K562 (cell line): ENCODE results near the gene C5AR2. TPM values are rescaled to one million over a fixed set of nuclear protein-coding genes. Genes with fewer than 3 reads are reported as not detected.

ENCODE experiments used
- ATAC-seq: fragments of 200-7000 bp; cut with Tn5 transposase; 3 replicates; pipeline ENCODE4 v1.9.1; 2020; ENCODE audit warnings: moderate library complexity
- BruUV-seq: library from RNA; stranded (reverse); fragments of 400-500 nt; replicated peaks from 2 replicates; lab custom pipeline; 2021; lab: Mats Ljungman, UMichigan
- CTCF ChIA-PET: fragments of 300-600 bp; formaldehyde crosslinking; extraction: SDS; loops from one replicate; lab custom pipeline; 2021; ENCODE audit warnings: low intra/inter-chr PET ratio; lab: Yijun Ruan, JAX
- POLR2A ChIA-PET: fragments of 300-600, 350-650 bp; sonication (Branson Sonifier 250); formaldehyde crosslinking; extraction: SDS; loops from one replicate; lab custom pipeline; 2021; ENCODE audit warnings: antibody characterized with exemption, inconsistent platforms; lab: Yijun Ruan, JAX
- DNase-seq, 4 experiments: peaks; one replicate each; pipeline versions ENCODE4 v3.0.0 to v3.0.0-alpha.2; 2011 to 2018; ENCODE audit warnings: low spot score in 3 of 4, mixed read lengths in 3 of 4; ENCODE audit errors: extremely low read depth in 1 of 4
- FAIRE-seq: peaks from 2 replicates; lab custom pipeline; 2011; peaks lifted over from hg19 to GRCh38; lab: Jason Lieb, UNC
- H2AFZ ChIP-seq: 2 replicates; pipeline ENCODE4 v1.6.0; 2011; ENCODE audit warnings: low read depth, low read length, control low read depth, inconsistent platforms
- H3K27ac ChIP-seq: fragments of 200-600 bp; 3 replicates; pipeline ENCODE4 v1.8.0; 2011; ENCODE audit warnings: low read depth, mild to moderate bottlenecking, control low read depth, inconsistent platforms, low read length, moderate library complexity, mixed read lengths; ENCODE audit errors: extremely low read depth
- H3K27me3 ChIP-seq, 2 experiments: fragments of 300-600 bp in 1 of 2; 2 replicates in 1 of 2; 3 replicates in 1 of 2; pipeline versions ENCODE4 v1.6.0 to v1.8.0; 2011; ENCODE audit warnings: inconsistent platforms in 2 of 2, low read length in 2 of 2, mild to moderate bottlenecking in 1 of 2, mixed read lengths in 1 of 2, moderate library complexity in 1 of 2; ENCODE audit not compliant: control insufficient read depth in 2 of 2, insufficient read depth in 2 of 2
- H3K36me3 ChIP-seq: fragments of 300-600 bp; 3 replicates; pipeline ENCODE4 v1.8.0; 2011; ENCODE audit warnings: mild to moderate bottlenecking, low read length, inconsistent platforms; ENCODE audit not compliant: control insufficient read depth, insufficient read depth
- H3K4me1 ChIP-seq, 2 experiments: fragments of 200-600 bp in 1 of 2; replicated peaks in 1 of 2; 2 replicates in 1 of 2; 3 replicates in 1 of 2; pipeline versions ENCODE4 v1.5.1 to v1.8.0; 2011; ENCODE audit warnings: inconsistent platforms in 2 of 2, low read length in 2 of 2, mild to moderate bottlenecking in 1 of 2, mixed read lengths in 1 of 2, moderate library complexity in 1 of 2; ENCODE audit not compliant: control insufficient read depth in 2 of 2, insufficient read depth in 2 of 2
- H3K4me2 ChIP-seq: 2 replicates; pipeline ENCODE4 v1.6.1; 2011; ENCODE audit warnings: low read length, control low read depth, inconsistent platforms, mixed read lengths; ENCODE audit not compliant: insufficient read depth
- H3K4me3 ChIP-seq: fragments of 200-600 bp; sonication (generic), shearing (Covaris generic); 2 replicates; pipeline ENCODE4 v1.5.1; 2016; ENCODE audit warnings: control low read depth, inconsistent platforms
- H3K79me2 ChIP-seq: fragments of 200-600 bp; 3 replicates; pipeline ENCODE4 v1.8.0; 2011; ENCODE audit warnings: low read length, inconsistent platforms; ENCODE audit not compliant: control insufficient read depth, insufficient read depth
- H3K9ac ChIP-seq, 2 experiments: 2 replicates each; pipeline versions ENCODE4 v1.6.0 to v1.6.1; 2011; ENCODE audit warnings: low read depth in 2 of 2, low read length in 2 of 2, control low read depth in 1 of 2, inconsistent platforms in 1 of 2, mild to moderate bottlenecking in 1 of 2, mixed read lengths in 1 of 2; ENCODE audit not compliant: insufficient read depth in 1 of 2
- H3K9me1 ChIP-seq: one replicate; pipeline ENCODE4 v1.6.0; 2011; ENCODE audit warnings: inconsistent platforms, mild to moderate bottlenecking, low read length, moderate library complexity; ENCODE audit not compliant: control insufficient read depth, insufficient read depth
- H3K9me3 ChIP-seq: replicated peaks from 2 replicates; pipeline ENCODE4 v1.5.1; 2011; ENCODE audit warnings: low read depth, low read length, inconsistent platforms; ENCODE audit not compliant: control insufficient read depth, insufficient read depth
- H4K20me1 ChIP-seq: replicated peaks from 2 replicates; pipeline ENCODE4 v1.6.1; 2011; ENCODE audit warnings: low read length, inconsistent platforms, mixed read lengths; ENCODE audit not compliant: control insufficient read depth, insufficient read depth
- AFF1 ChIP-seq, 2 experiments: fragments of 450-650 bp; IDR thresholded peaks; 2 replicates each; pipeline ENCODE4 v1.6.1; 2018; ENCODE audit warnings: mild to moderate bottlenecking in 2 of 2, low read depth in 1 of 2; ENCODE audit not compliant: partially characterized antibody in 2 of 2
- ATF3 ChIP-seq, 2 experiments: fragments of 450-650 bp in 1 of 2; sonication (generic) in 1 of 2; formaldehyde crosslinking in 1 of 2; IDR thresholded peaks in 1 of 2; conservative IDR thresholded peaks in 1 of 2; 2 replicates each; pipeline versions ENCODE4 v1.6.1 to v1.8.1; 2016 to 2023; ENCODE audit warnings: mild to moderate bottlenecking in 2 of 2, moderate library complexity in 2 of 2, inconsistent platforms in 1 of 2, missing genetic modification reagents in 1 of 2
- EP400 ChIP-seq: fragments of 450-650 bp; IDR thresholded peaks from 2 replicates; pipeline ENCODE4 v1.6.1; 2017; ENCODE audit warnings: antibody characterized with exemption, mild to moderate bottlenecking, moderate library complexity
- REST ChIP-seq, 2 experiments: fragments of 450-650 bp; formaldehyde crosslinking in 1 of 2; IDR thresholded peaks; 2 replicates each; pipeline versions ENCODE4 v1.4.0 to v1.6.1; 2014 to 2020; ENCODE audit warnings: mild to moderate bottlenecking in 2 of 2, borderline replicate concordance in 1 of 2, low read depth in 1 of 2
- SP1 ChIP-seq: sonication (generic); formaldehyde crosslinking; IDR thresholded peaks from 2 replicates; pipeline ENCODE4 v1.8.1; 2022; ENCODE audit warnings: mild to moderate bottlenecking, missing genetic modification reagents
- SRSF7 ChIP-seq: fragments of 200-400 bp; formaldehyde crosslinking; optimal IDR thresholded peaks from 2 replicates; pipeline ENCODE3; 2017; ENCODE audit warnings: mild to moderate bottlenecking, low read depth, low read length
- WGBS: fragments of 100-300 bp; shearing (Covaris generic); methylation state at CpG from one replicate; pipeline ENCODE4 v1.1.6; 2016; ENCODE audit warnings: low coverage, mixed read lengths; ENCODE audit not compliant: insufficient coverage; ENCODE audit errors: missing lambda C conversion rate; 5-methylcytosine and 5-hydroxymethylcytosine counted together
- in situ Hi-C: fragments of 300-500 bp; cut with MboI; formaldehyde crosslinking; loops from 4 replicates; pipeline ENCODE4 v1.15.0; 2018; ENCODE audit warnings: inconsistent platforms, mixed read lengths
- intact Hi-C: fragments of 100-400 bp; cut with micrococcal nuclease; formaldehyde crosslinking; loops from 2 replicates; pipeline ENCODE4 v1.14.2; 2022
- polyA plus RNA-seq, 8 experiments: library from polyadenylated mRNA; depleted of rRNA in 4 of 8; stranded (reverse) in 5 of 8; unstranded in 3 of 8; fragments of >200 nt; fragmentation: Nextera tagmentation in 2 of 8; fragmentation: Illumina TruSeq in 1 of 8; extraction: Ambion mirVana in 2 of 8; extraction: Trizol in 1 of 8; gene quantifications; 2 replicates each; pipeline versions ENCODE4 v1.2.1 to v1.2.3, GENCODE V29; 2011 to 2014; ENCODE audit warnings: inconsistent platforms in 1 of 8, missing spikeins in 1 of 8
- total RNA-seq, 7 experiments: library from RNA; depleted of rRNA in 6 of 7; stranded (reverse); fragments of >200 nt in 6 of 7; fragmentation: Illumina TruSeq in 2 of 7; extraction: Trizol in 2 of 7; gene quantifications; 2 replicates each; pipeline versions ENCODE4 v1.2.1 to v1.2.3, GENCODE V29; 2011 to 2021; ENCODE audit warnings: low replicate concordance in 1 of 7

C5AR2 gene
- total and polyA plus RNA-seq, 9 of the 15 experiments (the other 6 are each of a cell fraction or from before 2014, with no cell fraction given) = 0.01 to 1.1 (median 0.13) TPM

GRCh38 chr19:47296036-47296435 lies 35.9 kb upstream of the C5AR2 start:
- Histone ChIP-seq H2AFZ (peak overlapping the region; percentile 50; the same call in 1 of the 2 replicates), H3K36me3 (no peaks in the 10 kb centered on the region), H3K9me1 (no peaks in the 10 kb centered on the region), H4K20me1 (no peaks in the 10 kb centered on the region), H3K79me2 (no peaks in the 10 kb centered on the region), H3K4me2 (peak overlapping the region; percentile 29; the same call in 1 of the 2 replicates), H3K9me3 (no peaks in the 10 kb centered on the region), H3K4me1 (peaks cover 0 to 5% of the 10 kb centered on the region in 2 experiments; a peak in 3 of 5 replicates), H3K27me3 (no peaks in the 10 kb centered on the region), H3K9ac (no peak overlapping the region), H3K27ac (no peak overlapping the region), H3K4me3 (no peak overlapping the region)
- in situ Hi-C loops (loop anchor here (5.0 kb wide), 2 partner anchors 96 to 411 kb away; no protein-coding TSS in a partner anchor), intact Hi-C loops (loop anchor here (1.0 to 10.0 kb wide), 3 partner anchors 95 to 399 kb away; no protein-coding TSS in a partner anchor)
- peak; percentile 79 to 94 (median 80) for DNase-seq
- no TSS peak for BruUV-seq
- CTCF ChIA-PET = interaction anchor here (0.7 to 3.4 kb wide), 5 partner anchors 23 to 132 kb away, joined by 3 to 28 read pairs (median 4); no protein-coding TSS in a partner anchor
- POLR2A ChIA-PET = interaction anchor here (0.6 to 1.0 kb wide), 3 partner anchors 94 to 157 kb away, joined by 3 to 5 read pairs (median 3); no protein-coding TSS in a partner anchor
- peak; percentile 94 for FAIRE-seq
- ATAC-seq = peak; percentile 99
- 10% methylated on average over 11 of the region's 12 CpGs for WGBS
- peak; percentile 22; the same call in 1 of the 2 replicates for TF ChIP-seq EP400
- TF ChIP-seq SRSF7 = no peak
- TF ChIP-seq ATF3 (IDR thresholded peaks at IDR 0.05) = 0 out of 2 replicates have a peak, but pooled peaks have one; percentile 20
- TF ChIP-seq ATF3 (CRISPR knock-in tag; conservative IDR thresholded peaks at IDR 0.05) = no peak
- TF ChIP-seq SP1 (CRISPR knock-in tag) = no peak
- TF ChIP-seq REST (IDR thresholded peaks at IDR 0.05; ENCODE audit: borderline replicate concordance) = peak; percentile 92
- no peak for TF ChIP-seq REST (CRISPR knock-in tag; IDR thresholded peaks at IDR 0.05; ENCODE audit: low read depth)
- no peak for TF ChIP-seq AFF1 (IDR thresholded peaks at IDR 0.05; ENCODE audit: low read depth in 1 of 2, partially characterized antibody in 2 of 2)
